ENCODE data around the gene VWA2. TPM values are rescaled to one million over a fixed set of nuclear protein-coding genes. Genes with fewer than 3 reads are reported as not detected.

VWA2 gene, protein sequence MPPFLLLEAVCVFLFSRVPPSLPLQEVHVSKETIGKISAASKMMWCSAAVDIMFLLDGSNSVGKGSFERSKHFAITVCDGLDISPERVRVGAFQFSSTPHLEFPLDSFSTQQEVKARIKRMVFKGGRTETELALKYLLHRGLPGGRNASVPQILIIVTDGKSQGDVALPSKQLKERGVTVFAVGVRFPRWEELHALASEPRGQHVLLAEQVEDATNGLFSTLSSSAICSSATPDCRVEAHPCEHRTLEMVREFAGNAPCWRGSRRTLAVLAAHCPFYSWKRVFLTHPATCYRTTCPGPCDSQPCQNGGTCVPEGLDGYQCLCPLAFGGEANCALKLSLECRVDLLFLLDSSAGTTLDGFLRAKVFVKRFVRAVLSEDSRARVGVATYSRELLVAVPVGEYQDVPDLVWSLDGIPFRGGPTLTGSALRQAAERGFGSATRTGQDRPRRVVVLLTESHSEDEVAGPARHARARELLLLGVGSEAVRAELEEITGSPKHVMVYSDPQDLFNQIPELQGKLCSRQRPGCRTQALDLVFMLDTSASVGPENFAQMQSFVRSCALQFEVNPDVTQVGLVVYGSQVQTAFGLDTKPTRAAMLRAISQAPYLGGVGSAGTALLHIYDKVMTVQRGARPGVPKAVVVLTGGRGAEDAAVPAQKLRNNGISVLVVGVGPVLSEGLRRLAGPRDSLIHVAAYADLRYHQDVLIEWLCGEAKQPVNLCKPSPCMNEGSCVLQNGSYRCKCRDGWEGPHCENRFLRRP
- polyA plus RNA-seq (0.35 to 0.49 TPM (median 0.41 TPM) in 3 replicates), polyA minus RNA-seq (0.66 to 0.93 TPM (median 0.73 TPM) in 3 replicates)
- not detected for polyA plus RNA-seq (2011; ENCODE audit: low read depth)
- 0.06 and 0.14 TPM in 2 replicates for polyA plus RNA-seq (2011; cell fraction: cytosol; rRNA removed)
- polyA plus RNA-seq (2011; cell fraction: nucleus; rRNA removed): 1.1 TPM in 2 replicates
- polyA plus RNA-seq (2012; ENCODE audit: low replicate concordance): 0.38 and 0.48 TPM in 2 replicates
- polyA minus RNA-seq (2011; cell fraction: cytosol; rRNA and poly(A)+ RNA removed): 1.5 TPM
- polyA minus RNA-seq (2011; cell fraction: nucleus; rRNA and poly(A)+ RNA removed): 2.1 and 2.7 TPM in 2 replicates

DNA sequence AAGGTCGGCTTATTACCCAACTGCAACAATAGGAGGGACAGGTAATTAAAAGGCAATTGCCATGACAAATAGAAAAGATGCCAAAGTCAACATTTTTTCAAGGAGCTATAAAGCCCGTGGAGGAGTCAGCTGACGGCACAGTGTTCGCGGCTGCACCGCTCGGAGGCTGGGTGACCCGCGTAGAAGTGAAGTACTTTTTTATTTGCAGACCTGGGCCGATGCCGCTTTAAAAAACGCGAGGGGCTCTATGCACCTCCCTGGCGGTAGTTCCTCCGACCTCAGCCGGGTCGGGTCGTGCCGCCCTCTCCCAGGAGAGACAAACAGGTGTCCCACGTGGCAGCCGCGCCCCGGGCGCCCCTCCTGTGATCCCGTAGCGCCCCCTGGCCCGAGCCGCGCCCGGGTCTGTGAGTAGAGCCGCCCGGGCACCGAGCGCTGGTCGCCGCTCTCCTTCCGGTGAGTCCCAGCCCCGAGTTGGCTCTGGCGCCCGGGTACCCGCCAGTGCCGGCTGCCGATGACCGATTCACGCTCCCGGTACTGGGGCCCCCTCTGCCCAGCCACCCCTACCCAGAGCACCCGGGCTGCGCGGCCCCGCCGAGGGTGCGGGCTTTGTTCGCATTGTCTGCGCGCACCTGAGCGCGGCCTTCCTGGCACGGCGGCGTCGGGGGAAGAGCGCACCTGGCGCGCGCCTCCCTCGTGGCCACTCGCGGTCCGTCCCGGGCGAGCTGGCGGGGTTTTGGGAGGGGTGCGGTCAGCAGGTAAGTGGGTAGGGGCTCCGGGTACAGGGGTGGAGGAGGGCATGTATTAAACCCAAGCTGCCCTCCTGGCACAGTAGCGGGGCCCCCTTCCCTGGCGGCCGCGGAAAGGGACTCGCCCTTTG, at the start of gene VWA2:
TSS of gene VWA2 (plus strand) at position 138 of the 877 bp plus-strand sequence. CDS start 9,460 bp downstream, outside the sequence.
- dilution Hi-C loops (cut with MboI; ENCODE audit: extremely low pct_ligation_motif_present, low sequenced_read_pairs): no loop called here
- peak within 1 kb of the TSS; percentile 43 to 68 (median 65) for H3K4me3 ChIP-seq (ENCODE audit: control insufficient read depth in 2 of 3, extremely low read depth in 1 of 3, insufficient read depth in 2 of 3, low read depth in 1 of 3, low read length in 3 of 3)
- peak within 1 kb of the TSS; percentile 89 for H3K4me2 ChIP-seq (ENCODE audit: control insufficient read depth, extremely low read depth, insufficient read depth, low read depth, low read length)

DNA sequence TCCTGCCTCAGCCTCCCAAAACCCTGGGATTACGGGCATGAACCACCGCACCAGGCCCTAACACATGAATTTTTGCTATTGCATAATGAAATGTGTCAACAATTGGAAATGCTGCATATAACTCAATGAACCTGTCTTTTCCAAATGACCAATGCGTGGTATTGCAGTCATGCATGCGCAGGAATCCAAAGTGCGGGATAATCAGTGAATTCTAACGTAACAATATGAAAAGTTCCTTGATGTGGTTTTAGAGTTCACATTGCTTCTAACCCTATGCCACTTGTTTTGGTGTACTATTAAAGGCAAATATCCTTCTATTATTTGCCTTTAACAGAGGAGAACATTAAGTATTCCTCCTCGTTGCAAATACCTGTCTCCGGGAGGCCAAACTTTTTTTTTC, 49.4 kb upstream of the VWA2 start:
- no peaks in the 10 kb centered on the region for H3K36me3 ChIP-seq (ENCODE audit: control insufficient read depth in 2 of 2, extremely low read depth in 1 of 2, insufficient read depth in 2 of 2, low read length in 2 of 2)
- TF ChIP-seq, protein P1, sequence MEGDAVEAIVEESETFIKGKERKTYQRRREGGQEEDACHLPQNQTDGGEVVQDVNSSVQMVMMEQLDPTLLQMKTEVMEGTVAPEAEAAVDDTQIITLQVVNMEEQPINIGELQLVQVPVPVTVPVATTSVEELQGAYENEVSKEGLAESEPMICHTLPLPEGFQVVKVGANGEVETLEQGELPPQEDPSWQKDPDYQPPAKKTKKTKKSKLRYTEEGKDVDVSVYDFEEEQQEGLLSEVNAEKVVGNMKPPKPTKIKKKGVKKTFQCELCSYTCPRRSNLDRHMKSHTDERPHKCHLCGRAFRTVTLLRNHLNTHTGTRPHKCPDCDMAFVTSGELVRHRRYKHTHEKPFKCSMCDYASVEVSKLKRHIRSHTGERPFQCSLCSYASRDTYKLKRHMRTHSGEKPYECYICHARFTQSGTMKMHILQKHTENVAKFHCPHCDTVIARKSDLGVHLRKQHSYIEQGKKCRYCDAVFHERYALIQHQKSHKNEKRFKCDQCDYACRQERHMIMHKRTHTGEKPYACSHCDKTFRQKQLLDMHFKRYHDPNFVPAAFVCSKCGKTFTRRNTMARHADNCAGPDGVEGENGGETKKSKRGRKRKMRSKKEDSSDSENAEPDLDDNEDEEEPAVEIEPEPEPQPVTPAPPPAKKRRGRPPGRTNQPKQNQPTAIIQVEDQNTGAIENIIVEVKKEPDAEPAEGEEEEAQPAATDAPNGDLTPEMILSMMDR (optimal IDR thresholded peaks at IDR 0.05 in 1 of 3, IDR thresholded peaks at IDR 0.05 in 1 of 3, conservative IDR thresholded peaks at IDR 0.05 in 1 of 3; ENCODE audit: extremely low read depth in 1 of 3, insufficient read depth in 2 of 3, low read length in 3 of 3): no peak
- TF ChIP-seq EZH2 (IDR thresholded peaks at IDR 0.05; ENCODE audit: low read length): no peak
- no peaks in the 10 kb centered on the region for H3K9me3 ChIP-seq (ENCODE audit: control insufficient read depth, low read depth, low read length)
- dilution Hi-C loops (cut with MboI; ENCODE audit: extremely low pct_ligation_motif_present, low sequenced_read_pairs): no loop called here
- H4K20me1 ChIP-seq (ENCODE audit: control insufficient read depth, extremely low read depth, insufficient read depth, low read length): no peaks in the 10 kb centered on the region
- FAIRE-seq (no peak), DNase-seq (ENCODE audit: low read depth, low spot score) (no peak)
- no peak overlapping the region for H3K27ac ChIP-seq (ENCODE audit: control insufficient read depth, insufficient read depth, low read length)
- peaks cover 10% of the 10 kb centered on the region for H3K27me3 ChIP-seq (ENCODE audit: control insufficient read depth, extremely low read depth, insufficient read depth, low read length)
- no peak overlapping the region for H2AFZ ChIP-seq (ENCODE audit: control insufficient read depth, low read length)
- H3K9ac ChIP-seq (ENCODE audit: control insufficient read depth, extremely low read depth, insufficient read depth, low read length): no peak overlapping the region
- no peaks in the 10 kb centered on the region for H3K9me1 ChIP-seq (ENCODE audit: control insufficient read depth, extremely low read depth, insufficient read depth, low read length)
- H3K4me3 ChIP-seq (ENCODE audit: control insufficient read depth in 2 of 3, extremely low read depth in 1 of 3, insufficient read depth in 2 of 3, low read depth in 1 of 3, low read length in 3 of 3): no peak overlapping the region
- H3K4me2 ChIP-seq (ENCODE audit: control insufficient read depth, extremely low read depth, insufficient read depth, low read depth, low read length): no peak overlapping the region
- H3K79me2 ChIP-seq (ENCODE audit: control insufficient read depth, insufficient read depth, low read length): no peaks in the 10 kb centered on the region
- H3K4me1 ChIP-seq (ENCODE audit: control insufficient read depth, extremely low read depth, insufficient read depth, low read length): peaks cover 2% of the 10 kb centered on the region

More for the DNA sequence above, at the start of gene VWA2:
- no peaks in the 10 kb centered on the region for H3K79me2 ChIP-seq (ENCODE audit: control insufficient read depth, insufficient read depth, low read length)
- no peaks in the 10 kb centered on the region for H4K20me1 ChIP-seq (ENCODE audit: control insufficient read depth, extremely low read depth, insufficient read depth, low read length)
- H3K4me1 ChIP-seq (ENCODE audit: control insufficient read depth, extremely low read depth, insufficient read depth, low read length): peaks cover 16% of the 10 kb centered on the region
- no peak for FAIRE-seq
- peaks cover 7% of the 10 kb centered on the region for H3K27me3 ChIP-seq (ENCODE audit: control insufficient read depth, extremely low read depth, insufficient read depth, low read length)
- peak within 1 kb of the TSS; percentile 16 for H3K9ac ChIP-seq (ENCODE audit: control insufficient read depth, extremely low read depth, insufficient read depth, low read length)
- no peak within 1 kb of the TSS for H3K27ac ChIP-seq (ENCODE audit: control insufficient read depth, insufficient read depth, low read length)
- H3K9me1 ChIP-seq (ENCODE audit: control insufficient read depth, extremely low read depth, insufficient read depth, low read length): no peaks in the 10 kb centered on the region
- DNase-seq (ENCODE audit: low read depth, low spot score): no peak
- H2AFZ ChIP-seq (ENCODE audit: control insufficient read depth, low read length): peak within 1 kb of the TSS; percentile 74
- H3K36me3 ChIP-seq (ENCODE audit: control insufficient read depth in 2 of 2, extremely low read depth in 1 of 2, insufficient read depth in 2 of 2, low read length in 2 of 2): no peaks in the 10 kb centered on the region
- TF ChIP-seq EZH2 (IDR thresholded peaks at IDR 0.05; ENCODE audit: low read length): no peak
- TF ChIP-seq, protein P1 (optimal IDR thresholded peaks at IDR 0.05 in 1 of 3, IDR thresholded peaks at IDR 0.05 in 1 of 3, conservative IDR thresholded peaks at IDR 0.05 in 1 of 3; ENCODE audit: extremely low read depth in 1 of 3, insufficient read depth in 2 of 3, low read length in 3 of 3): peak in 2 of 3 experiments; percentile 26 to 54
- no peaks in the 10 kb centered on the region for H3K9me3 ChIP-seq (ENCODE audit: control insufficient read depth, low read depth, low read length)

Data from keratinocyte (primary cell).